GM12873 (cell line): ENCODE results near the gene OR5B2.

Experiments used
- CTCF ChIP-seq: IDR thresholded peaks from 2 replicates; pipeline ENCODE4 v1.5.1; 2012; ENCODE audit warnings: low read depth, mild to moderate bottlenecking, moderate library complexity, low read length, control low read depth; ENCODE audit not compliant: insufficient read depth; ENCODE audit errors: missing control alignments

The OR5B2 gene

GRCh38 chr11:58442136-58442535, 14.2 kb upstream of the OR5B2 start, which contains the start of gene OR5B12:
Gene OR5B12 (minus strand): TSS chr11:58442236. CDS start chr11:58440151, 2,085 bp downstream.
- no peak for TF ChIP-seq CTCF

DNA sequence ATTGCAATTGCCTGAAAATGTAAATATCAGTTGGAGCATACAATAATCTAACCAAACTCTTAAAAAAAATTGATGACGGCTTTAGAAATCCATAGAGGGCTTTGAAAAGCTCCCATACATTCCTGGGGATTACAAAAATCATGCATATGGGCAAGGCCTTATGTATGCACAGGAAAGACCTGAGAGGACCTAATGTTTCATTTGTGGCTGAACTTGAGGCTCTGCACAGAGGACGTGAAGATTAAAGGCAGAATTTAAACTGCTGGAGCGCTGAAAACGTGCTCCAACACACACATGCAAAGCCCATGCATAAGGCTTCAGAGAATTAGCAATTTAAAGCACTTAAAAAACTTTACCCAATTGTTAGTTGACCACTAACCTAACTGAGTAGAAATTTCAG, 10.6 kb upstream of the OR5B2 start:
- no peak for TF ChIP-seq CTCF

DNA sequence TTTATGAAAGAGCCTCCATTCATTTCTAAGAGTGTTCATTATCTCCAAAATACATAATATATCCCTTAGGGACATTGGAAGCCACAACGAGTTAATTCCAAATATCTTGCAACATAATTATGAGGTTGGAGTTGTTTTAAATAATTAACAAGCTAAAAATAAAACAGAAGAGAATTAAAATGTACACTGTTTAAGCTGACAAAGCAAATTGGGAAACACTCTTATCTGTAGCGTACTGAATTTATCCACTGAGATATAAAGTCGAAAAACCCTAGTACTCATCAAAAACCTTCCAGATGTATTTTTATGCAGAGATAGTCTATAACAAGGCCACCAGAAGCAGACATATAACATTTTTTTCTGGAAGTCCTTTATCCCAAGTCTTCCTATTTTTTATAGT, 6.3 kb upstream of the OR5B2 start:
- TF ChIP-seq CTCF, result no peak

DNA sequence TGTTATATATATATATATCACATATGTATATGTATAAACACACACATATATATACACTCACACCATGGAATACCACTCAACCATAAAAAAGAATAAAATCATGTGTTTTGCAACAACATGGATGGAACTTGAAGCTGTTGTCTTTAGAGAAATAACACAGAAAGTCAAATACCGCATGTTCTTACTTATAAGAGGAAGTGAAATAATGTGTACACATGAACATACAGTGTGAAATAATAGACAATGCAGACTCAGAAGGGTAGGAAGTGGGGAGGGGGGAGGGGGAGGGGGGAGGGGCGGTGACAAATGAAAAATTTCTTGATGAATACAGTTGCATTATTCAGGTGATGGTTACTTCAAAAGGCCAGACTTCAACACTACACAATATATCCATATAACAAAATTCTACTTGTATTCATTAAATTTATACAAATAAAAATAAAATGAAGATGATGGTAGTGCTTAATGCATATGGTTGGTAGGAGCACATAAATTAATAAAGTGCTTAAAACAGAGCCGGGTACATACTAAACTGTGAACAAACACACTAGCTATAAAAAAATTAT, 5.8 kb upstream of the OR5B2 start:
- TF ChIP-seq CTCF, result no peak

DNA sequence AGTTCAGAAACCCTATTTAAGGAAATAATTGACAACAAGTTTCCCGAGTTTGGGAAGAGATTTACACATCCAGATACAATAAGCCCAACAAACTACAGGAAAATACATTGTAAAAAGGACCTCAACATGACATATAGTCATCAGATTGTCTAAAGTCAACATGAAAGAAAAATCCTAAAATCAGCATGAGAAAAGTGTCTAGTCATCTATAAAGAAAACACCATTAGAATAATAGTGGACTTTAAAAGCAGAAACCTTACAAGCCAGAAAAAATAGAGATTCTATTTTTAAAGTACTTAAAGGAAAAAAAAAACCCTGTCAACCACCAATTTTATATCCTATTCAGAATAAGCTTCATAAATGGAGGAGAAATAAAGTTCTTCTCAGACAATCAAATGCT, 1.4 kb upstream of the OR5B2 start:
- TF ChIP-seq CTCF, result no peak

DNA sequence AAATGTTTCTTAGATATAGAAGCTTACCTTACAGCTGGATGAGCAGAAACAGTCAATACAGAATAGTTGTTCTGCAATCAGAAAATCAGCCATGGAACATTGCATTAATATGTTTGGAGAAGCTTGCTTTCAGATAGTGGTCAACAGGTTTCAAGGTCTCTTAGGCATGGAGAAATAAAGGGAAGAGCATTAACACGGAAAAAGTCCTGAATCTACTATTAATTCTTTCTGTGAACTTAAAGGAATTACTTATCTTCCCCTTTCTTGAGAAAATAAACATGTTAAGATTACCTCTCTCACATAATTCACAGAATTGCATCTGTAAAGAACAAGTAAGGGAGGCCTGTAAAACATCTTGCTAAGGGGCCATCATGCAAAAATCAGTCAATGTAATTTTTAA, 21.1 kb downstream of the OR5B2 start, which contains the start of gene OR5B3:
Gene OR5B3, minus strand, starts transcription at position 101 of the 400 bp plus-strand sequence. CDS start 3,465 bp downstream, outside the sequence.
- no peak for TF ChIP-seq CTCF

DNA sequence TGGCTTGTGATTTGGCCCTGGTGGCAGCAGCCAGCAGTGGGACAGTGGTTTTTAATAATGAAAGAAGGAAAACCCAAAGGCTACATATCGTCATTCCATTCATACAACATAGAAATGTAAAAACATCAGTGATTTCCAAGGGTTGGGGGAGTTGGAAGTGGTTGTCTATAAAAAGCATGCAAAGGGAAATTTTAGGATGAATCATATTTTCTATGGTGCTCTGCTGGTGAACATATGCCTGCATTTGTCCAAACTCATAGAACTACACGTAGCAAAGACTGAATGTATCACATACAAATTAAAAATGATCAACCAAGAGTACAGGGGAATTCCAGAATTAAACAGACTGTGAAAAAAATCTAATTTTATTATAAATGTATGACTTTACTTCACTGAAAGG, 32.3 kb downstream of the OR5B2 start:
- TF ChIP-seq CTCF, result no peak
